Loucy (cell line): Measurements from ENCODE around the gene ASMTL.
"Not testable (repeated sequence)": the region's sequence is repeated elsewhere in the genome, so short reads cannot be mapped to it uniquely, and the experiment has no call there.

ENCODE experiments used
- H2AFZ ChIP-seq: fragments of 200-600 bp; sonication (generic); 2 replicates; pipeline ENCODE4 v1.6.0; 2016; ENCODE audit warnings: antibody characterized with exemption, mild to moderate bottlenecking, low read length, moderate library complexity
- H3F3A ChIP-seq: fragments of 200-600 bp; 2 replicates; pipeline ENCODE4 v1.6.0; 2016; ENCODE audit warnings: antibody characterized with exemption, low read depth, mild to moderate bottlenecking
- H3K27me3 ChIP-seq: fragments of 200-600 bp; sonication (generic); 2 replicates; pipeline ENCODE4 v1.6.1; 2014; ENCODE audit warnings: low read length, mild to moderate bottlenecking; ENCODE audit not compliant: insufficient read depth, poor library complexity, severe bottlenecking
- H3K36me3 ChIP-seq: fragments of 200-600 bp; sonication (generic); 2 replicates; pipeline ENCODE4 v1.6.1; 2016; ENCODE audit warnings: low read length; ENCODE audit not compliant: insufficient read depth
- H3K4me1 ChIP-seq: fragments of 200-600 bp; sonication (generic); 2 replicates; pipeline ENCODE4 v1.5.1; 2014; ENCODE audit warnings: low read length, mild to moderate bottlenecking; ENCODE audit not compliant: insufficient read depth, poor library complexity, severe bottlenecking
- H3K4me2 ChIP-seq: fragments of 200-600 bp; sonication (generic); 2 replicates; pipeline ENCODE4 v1.6.0; 2014; ENCODE audit warnings: antibody characterized with exemption, low read length, low read depth, mild to moderate bottlenecking; ENCODE audit not compliant: poor library complexity, severe bottlenecking
- H3K4me3 ChIP-seq: fragments of 200-600 bp; sonication (generic); 2 replicates; pipeline ENCODE4 v1.5.1; 2014; ENCODE audit warnings: low read length, mild to moderate bottlenecking, mixed read lengths; ENCODE audit not compliant: poor library complexity, severe bottlenecking
- H3K79me2 ChIP-seq: fragments of 200-600 bp; sonication (generic); 2 replicates; pipeline ENCODE4 v1.6.1; 2014; ENCODE audit warnings: low read length; ENCODE audit not compliant: insufficient read depth
- H3K9ac ChIP-seq: fragments of 200-600 bp; sonication (generic); 2 replicates; pipeline ENCODE4 v1.6.0; 2014; ENCODE audit warnings: mild to moderate bottlenecking, low read depth, low read length, moderate library complexity; ENCODE audit not compliant: poor library complexity, severe bottlenecking
- H3K9me2 ChIP-seq: fragments of 200-600 bp; sonication (generic); replicated peaks from 2 replicates; pipeline ENCODE4 v1.6.1; 2016; ENCODE audit warnings: low read depth, low read length, mixed read lengths
- H3K9me3 ChIP-seq: fragments of 200-600 bp; sonication (generic); 2 replicates; pipeline ENCODE4 v1.6.1; 2014; ENCODE audit warnings: mild to moderate bottlenecking, antibody characterized with exemption, low read length, low read depth; ENCODE audit not compliant: insufficient read depth
- H4K20me1 ChIP-seq: fragments of 200-600 bp; sonication (generic); 2 replicates; pipeline ENCODE4 v1.6.0; 2014; ENCODE audit warnings: antibody characterized with exemption, low read length, mild to moderate bottlenecking; ENCODE audit not compliant: insufficient read depth, poor library complexity, severe bottlenecking
- CTCF ChIP-seq: fragments of 200-600 bp; sonication (generic); conservative IDR thresholded peaks from 2 replicates; pipeline ENCODE4 v1.5.1; 2014; ENCODE audit warnings: mild to moderate bottlenecking, antibody characterized with exemption, low read length
- EZH2phosphoT487 ChIP-seq: fragments of 200-600 bp; IDR thresholded peaks from 2 replicates; pipeline ENCODE4 v1.6.1; 2018; ENCODE audit warnings: antibody characterized with exemption, mild to moderate bottlenecking, moderate library complexity, borderline replicate concordance

Gene ASMTL

GRCh38 chrX:1484638-1485019 is 31.9 kb upstream of the ASMTL start:
- H3K79me2 ChIP-seq, result peaks cover 65% of the 10 kb centered on the region
- H3K27me3 ChIP-seq, result no peaks in the 10 kb centered on the region
- no peaks in the 10 kb centered on the region for H3K9me3 ChIP-seq
- H2AFZ ChIP-seq, result no peak overlapping the region
- H4K20me1 ChIP-seq, result peaks cover 15% of the 10 kb centered on the region
- peaks cover 25% of the 10 kb centered on the region for H3K4me1 ChIP-seq
- H3K4me2 ChIP-seq, result no peak overlapping the region
- H3K36me3 ChIP-seq, result peaks cover 40% of the 10 kb centered on the region
- H3K4me3 ChIP-seq, result no peak overlapping the region
- no peak for TF ChIP-seq CTCF
- no peak for TF ChIP-seq EZH2phosphoT487
- no peaks in the 10 kb centered on the region for H3K9me2 ChIP-seq
- no peak overlapping the region for H3K9ac ChIP-seq
- H3F3A ChIP-seq, result peaks cover 2% of the 10 kb centered on the region; the same call in 1 of the 2 replicates

GRCh38 chrX:1483843-1484637 is 31.3 kb upstream of the ASMTL start:
- no peak overlapping the region for H3K4me3 ChIP-seq
- H3K4me2 ChIP-seq, result no peak overlapping the region
- peaks cover 68% of the 10 kb centered on the region for H3K79me2 ChIP-seq
- H3K27me3 ChIP-seq, result no peaks in the 10 kb centered on the region
- no peaks in the 10 kb centered on the region for H3K9me2 ChIP-seq
- H3F3A ChIP-seq, result peaks cover 2% of the 10 kb centered on the region; the same call in 1 of the 2 replicates
- no peaks in the 10 kb centered on the region for H3K9me3 ChIP-seq
- peak overlapping the region; percentile 48 for H3K9ac ChIP-seq
- no peak for TF ChIP-seq EZH2phosphoT487
- no peak for TF ChIP-seq CTCF
- H2AFZ ChIP-seq, result no peak overlapping the region
- H3K4me1 ChIP-seq, result peaks cover 28% of the 10 kb centered on the region
- peaks cover 35% of the 10 kb centered on the region for H3K36me3 ChIP-seq
- peaks cover 15% of the 10 kb centered on the region for H4K20me1 ChIP-seq

DNA sequence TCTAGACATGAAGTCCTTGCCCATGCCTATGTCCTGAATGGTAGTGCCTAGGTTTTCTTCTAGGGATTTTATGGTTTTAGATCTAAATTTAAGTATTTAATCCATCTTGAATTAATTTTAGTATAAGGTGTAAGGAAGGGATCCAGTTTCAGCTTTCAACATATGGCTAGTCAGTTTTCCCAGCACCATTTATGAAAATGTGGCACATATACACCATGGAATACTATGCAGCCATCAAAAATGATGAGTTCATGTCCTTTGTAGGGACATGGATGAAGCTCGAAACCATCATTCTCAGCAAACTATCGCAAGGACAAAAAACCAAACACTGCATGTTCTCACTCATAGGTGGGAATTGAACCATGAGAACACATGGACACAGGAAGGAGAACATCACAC is 29.8 kb upstream of the ASMTL start:
- Histone ChIP-seq H3K4me1 (peaks cover 39% of the 10 kb centered on the region), H3K4me3 (peak overlapping the region; percentile 69), H3K9ac (peak overlapping the region; percentile 79), H4K20me1 (peaks cover 17% of the 10 kb centered on the region), H3K79me2 (peaks cover 68% of the 10 kb centered on the region), H3K36me3 (peaks cover 23% of the 10 kb centered on the region), H3K4me2 (peak overlapping the region; percentile 84)
- H3K27me3 ChIP-seq, H2AFZ ChIP-seq, H3F3A ChIP-seq, H3K9me3 ChIP-seq, H3K9me2 ChIP-seq: not testable (repeated sequence)
